ENCODE measurements around the gene GPR31. TPM values are rescaled to one million over a fixed set of nuclear protein-coding genes. Genes with fewer than 3 reads are reported as not detected.
A peak's percentile ranks its signal among the peaks of the same experiment; 100 is the strongest.

GPR31 gene
- total RNA-seq, 1 experiment from 2014 or later = not detected

- POLR2A ChIA-PET = no interaction called here
- Mint-ChIP-seq H3K4me3 (peak overlapping the region; percentile 55; the same call in 1 of the 2 replicates), H3K27ac (peak overlapping the region; percentile 88; the same call in 1 of the 2 replicates), H3K9me3 (peaks cover 21% of the 10 kb centered on the region), H3K36me3 (peaks cover 22% of the 10 kb centered on the region), H3K4me1 (peaks cover 52% of the 10 kb centered on the region), H3K27me3 (ENCODE audit: low read depth) (peaks cover 53% of the 10 kb centered on the region)
- no peak for DNase-seq (ENCODE audit: low spot score)
- TF ChIP-seq SMAD3 (CRISPR knock-in tag; IDR thresholded peaks at IDR 0.05; ENCODE audit: borderline replicate concordance) (no peak), MYBL2 (CRISPR knock-in tag; IDR thresholded peaks at IDR 0.05) (no peak), CREB1 (CRISPR knock-in tag; IDR thresholded peaks at IDR 0.05) (no peak), GRHL2 (CRISPR knock-in tag; IDR thresholded peaks at IDR 0.05; ENCODE audit: insufficient replicate concordance, severe bottlenecking) (no peak), TCF7 (CRISPR knock-in tag; IDR thresholded peaks at IDR 0.05; ENCODE audit: low read depth) (no peak), NR1H2 (CRISPR knock-in tag; IDR thresholded peaks at IDR 0.05) (no peak), ELF4 (CRISPR knock-in tag; IDR thresholded peaks at IDR 0.05; ENCODE audit: low read depth) (no peak), NR2C2 (CRISPR knock-in tag; IDR thresholded peaks at IDR 0.05) (no peak), SMAD4 (CRISPR knock-in tag; IDR thresholded peaks at IDR 0.05) (no peak), NFATC4 (CRISPR knock-in tag; IDR thresholded peaks at IDR 0.05) (no peak)
- TF ChIP-seq, protein P1, sequence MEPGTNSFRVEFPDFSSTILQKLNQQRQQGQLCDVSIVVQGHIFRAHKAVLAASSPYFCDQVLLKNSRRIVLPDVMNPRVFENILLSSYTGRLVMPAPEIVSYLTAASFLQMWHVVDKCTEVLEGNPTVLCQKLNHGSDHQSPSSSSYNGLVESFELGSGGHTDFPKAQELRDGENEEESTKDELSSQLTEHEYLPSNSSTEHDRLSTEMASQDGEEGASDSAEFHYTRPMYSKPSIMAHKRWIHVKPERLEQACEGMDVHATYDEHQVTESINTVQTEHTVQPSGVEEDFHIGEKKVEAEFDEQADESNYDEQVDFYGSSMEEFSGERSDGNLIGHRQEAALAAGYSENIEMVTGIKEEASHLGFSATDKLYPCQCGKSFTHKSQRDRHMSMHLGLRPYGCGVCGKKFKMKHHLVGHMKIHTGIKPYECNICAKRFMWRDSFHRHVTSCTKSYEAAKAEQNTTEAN (CRISPR knock-in tag; IDR thresholded peaks at IDR 0.05) = no peak
- TF ChIP-seq, protein P2, sequence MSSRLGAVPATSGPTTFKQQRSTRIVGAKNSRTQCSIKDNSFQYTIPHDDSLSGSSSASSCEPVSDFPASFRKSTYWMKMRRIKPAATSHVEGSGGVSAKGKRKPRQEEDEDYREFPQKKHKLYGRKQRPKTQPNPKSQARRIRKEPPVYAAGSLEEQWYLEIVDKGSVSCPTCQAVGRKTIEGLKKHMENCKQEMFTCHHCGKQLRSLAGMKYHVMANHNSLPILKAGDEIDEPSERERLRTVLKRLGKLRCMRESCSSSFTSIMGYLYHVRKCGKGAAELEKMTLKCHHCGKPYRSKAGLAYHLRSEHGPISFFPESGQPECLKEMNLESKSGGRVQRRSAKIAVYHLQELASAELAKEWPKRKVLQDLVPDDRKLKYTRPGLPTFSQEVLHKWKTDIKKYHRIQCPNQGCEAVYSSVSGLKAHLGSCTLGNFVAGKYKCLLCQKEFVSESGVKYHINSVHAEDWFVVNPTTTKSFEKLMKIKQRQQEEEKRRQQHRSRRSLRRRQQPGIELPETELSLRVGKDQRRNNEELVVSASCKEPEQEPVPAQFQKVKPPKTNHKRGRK (CRISPR knock-in tag; IDR thresholded peaks at IDR 0.05; ENCODE audit: borderline replicate concordance) = no peak
- CTCF ChIA-PET = interaction anchor here (1.0 to 2.0 kb wide), 3 partner anchors 14 to 147 kb away, joined by 4 to 12 read pairs (median 5); partner anchors contain the start of gene CEP43
- no peak for ATAC-seq
Measured at GRCh38 chr6:167146135-167146534, 11.6 kb downstream of the GPR31 start.

DNA sequence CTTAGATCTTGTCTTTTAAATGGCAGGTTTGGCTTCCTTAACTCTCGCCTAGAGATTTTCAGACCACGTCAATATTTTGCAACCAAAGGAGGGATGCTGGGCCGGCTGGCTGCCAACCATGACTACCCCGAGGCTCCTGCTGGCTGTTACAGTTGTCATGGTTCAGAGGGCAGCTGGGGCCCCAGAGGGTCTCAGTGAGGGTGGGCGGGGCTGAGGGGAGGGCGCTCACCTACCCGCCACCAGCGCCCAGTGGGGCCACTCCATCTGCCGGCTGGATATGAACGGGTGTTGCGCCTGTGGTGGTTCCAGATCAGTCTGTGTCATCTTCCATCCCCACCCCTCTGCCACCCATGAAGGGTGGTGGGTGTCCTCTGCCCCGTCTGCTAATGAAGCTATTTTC lies 12.3 kb downstream of the GPR31 start:
- no peak for TF ChIP-seq SP1 (CRISPR knock-in tag; conservative IDR thresholded peaks at IDR 0.05)
- no peak for TF ChIP-seq ZNF396 (CRISPR knock-in tag; IDR thresholded peaks at IDR 0.05; ENCODE audit: borderline replicate concordance)
- TF ChIP-seq PRDM15 (CRISPR knock-in tag; IDR thresholded peaks at IDR 0.05) = no peak
- TF ChIP-seq FOXP4 (CRISPR knock-in tag; IDR thresholded peaks at IDR 0.05) = no peak
- TF ChIP-seq ZNF232 (CRISPR knock-in tag; IDR thresholded peaks at IDR 0.05) = no peak
- TF ChIP-seq ETV6 (CRISPR knock-in tag; IDR thresholded peaks at IDR 0.05) = no peak
- no peak for TF ChIP-seq NFE2L1 (CRISPR knock-in tag; IDR thresholded peaks at IDR 0.05)
- TF ChIP-seq, protein P3, sequence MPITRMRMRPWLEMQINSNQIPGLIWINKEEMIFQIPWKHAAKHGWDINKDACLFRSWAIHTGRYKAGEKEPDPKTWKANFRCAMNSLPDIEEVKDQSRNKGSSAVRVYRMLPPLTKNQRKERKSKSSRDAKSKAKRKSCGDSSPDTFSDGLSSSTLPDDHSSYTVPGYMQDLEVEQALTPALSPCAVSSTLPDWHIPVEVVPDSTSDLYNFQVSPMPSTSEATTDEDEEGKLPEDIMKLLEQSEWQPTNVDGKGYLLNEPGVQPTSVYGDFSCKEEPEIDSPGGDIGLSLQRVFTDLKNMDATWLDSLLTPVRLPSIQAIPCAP (CRISPR knock-in tag; IDR thresholded peaks at IDR 0.05) = no peak
- no peak for TF ChIP-seq ZBTB21 (CRISPR knock-in tag; IDR thresholded peaks at IDR 0.05; ENCODE audit: borderline replicate concordance)
- TF ChIP-seq, protein P2 (CRISPR knock-in tag; IDR thresholded peaks at IDR 0.05; ENCODE audit: borderline replicate concordance) = no peak
- ChIA-PET POLR2A (interaction anchor here (0.7 kb wide), 1 partner anchor 147 kb away, joined by 3 read pairs; no protein-coding TSS in a partner anchor), CTCF (interaction anchor here (1.0 kb wide), 1 partner anchor 147 kb away, joined by 5 read pairs; the partner anchor contains the start of gene CEP43)
- no peak overlapping the region for H3K4me3 Mint-ChIP-seq
- DNase-seq (ENCODE audit: low spot score) (no peak), ATAC-seq (no peak)
- no peak overlapping the region for H3K27ac Mint-ChIP-seq
- H3K27me3 Mint-ChIP-seq (ENCODE audit: low read depth) = peaks cover 48% of the 10 kb centered on the region
- peaks cover 52% of the 10 kb centered on the region for H3K4me1 Mint-ChIP-seq
- H3K9me3 Mint-ChIP-seq = peaks cover 15% of the 10 kb centered on the region
- peaks cover 17% of the 10 kb centered on the region for H3K36me3 Mint-ChIP-seq
